GM10847 (cell line): ENCODE data around the gene DIRAS2.

Experiments
- POLR2A ChIP-seq: IDR thresholded peaks from 2 replicates; pipeline ENCODE4 v1.6.1; 2011; ENCODE audit not compliant: insufficient read length; ENCODE audit errors: extremely low read depth

The DIRAS2 gene

DNA sequence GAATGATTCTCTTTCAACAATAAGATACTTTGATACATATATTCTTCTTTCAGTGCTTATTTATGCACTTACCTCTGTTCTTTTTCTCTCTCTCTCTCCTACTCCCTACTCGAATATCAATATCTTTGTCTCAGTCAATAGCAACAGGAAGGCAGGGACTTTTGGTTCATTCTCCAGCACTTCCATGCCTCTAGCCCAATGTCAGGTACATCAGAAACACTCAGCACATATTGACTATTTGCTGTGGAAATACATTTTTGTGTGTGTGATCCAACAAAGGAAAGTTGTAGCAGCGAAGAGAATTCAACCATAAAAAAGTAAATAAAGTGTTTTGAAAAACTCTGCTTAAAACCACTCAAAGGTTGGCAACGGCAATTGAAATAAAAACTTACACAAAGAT, 12.6 kb downstream of the DIRAS2 start:
- no peak for TF ChIP-seq POLR2A

DNA sequence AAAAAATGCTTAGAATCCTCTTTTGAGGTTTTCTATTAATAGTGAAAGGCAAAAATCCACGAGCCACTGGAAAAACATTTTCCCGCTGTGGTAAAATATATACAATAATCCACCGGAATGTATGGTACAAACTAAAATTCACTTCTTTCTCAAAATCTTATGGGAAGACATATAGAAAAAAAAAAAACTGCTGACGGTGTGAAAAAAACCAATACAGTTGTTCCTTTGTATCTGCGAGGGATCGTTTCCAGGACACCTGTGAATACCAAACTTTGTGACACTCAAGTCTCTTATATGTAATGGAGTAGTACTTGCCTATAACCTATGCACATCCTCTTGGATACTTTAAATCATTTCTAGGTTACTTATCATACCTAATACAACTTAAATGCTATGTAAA, 13.3 kb downstream of the DIRAS2 start:
- TF ChIP-seq POLR2A = no peak

GRCh38 chr9:90616806-90617205, 25.8 kb downstream of the DIRAS2 start:
- TF ChIP-seq POLR2A = no peak

GRCh38 chr9:90613502-90613901, 29.1 kb downstream of the DIRAS2 start:
- TF ChIP-seq POLR2A = no peak

GRCh38 chr9:90612957-90613356, 29.7 kb downstream of the DIRAS2 start:
- TF ChIP-seq POLR2A = no peak

DNA sequence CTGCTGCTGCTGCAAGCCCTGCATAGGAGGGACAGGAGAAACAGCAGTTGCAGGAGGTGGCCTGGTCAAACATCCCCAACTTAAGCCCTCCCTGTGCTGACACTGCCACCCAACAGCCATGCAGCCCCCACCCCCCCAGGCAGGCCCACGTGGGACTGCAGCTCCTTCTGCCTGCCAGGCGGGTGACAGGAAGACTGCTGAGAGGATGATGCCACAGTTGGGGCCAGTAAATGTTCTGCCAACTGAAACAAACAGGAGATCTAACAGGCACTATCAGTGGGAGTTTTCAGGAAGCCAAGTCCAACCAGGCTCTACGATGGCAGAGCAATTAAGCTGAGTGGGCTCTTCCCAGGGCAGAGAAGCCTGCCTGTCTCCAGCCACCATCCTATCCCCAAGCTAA, 31.1 kb downstream of the DIRAS2 start:
- no peak for TF ChIP-seq POLR2A

DNA sequence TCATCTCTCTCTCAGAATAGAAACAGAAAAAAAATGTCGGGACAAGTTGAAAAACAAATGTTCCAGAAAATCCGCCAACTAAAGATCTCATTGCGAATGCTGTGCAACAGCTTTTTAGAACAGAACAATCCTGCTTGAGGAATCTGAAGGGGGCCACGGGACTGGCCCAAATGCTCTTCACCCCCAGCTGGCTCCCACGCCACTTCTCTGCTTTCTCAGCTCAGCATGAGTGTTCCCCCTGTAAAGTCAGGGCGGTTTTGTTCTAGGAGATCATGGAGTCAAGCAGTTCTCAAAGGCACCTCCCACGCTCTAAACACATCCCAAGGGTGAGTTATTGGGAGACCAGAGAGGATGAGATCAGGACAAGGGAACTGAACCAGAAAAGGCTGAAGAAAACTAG, 31.5 kb downstream of the DIRAS2 start:
- no peak for TF ChIP-seq POLR2A

GRCh38 chr9:90607701-90608516, 34.7 kb downstream of the DIRAS2 start:
- no peak for TF ChIP-seq POLR2A

- TF ChIP-seq POLR2A = no peak
Measured at GRCh38 chr9:90600029-90600428, 42.6 kb downstream of the DIRAS2 start.

- no peak for TF ChIP-seq POLR2A
Measured at GRCh38 chr9:90598191-90598590, 44.4 kb downstream of the DIRAS2 start.

- no peak for TF ChIP-seq POLR2A
Measured at GRCh38 chr9:90593646-90594045, 49.0 kb downstream of the DIRAS2 start.

- no peak for TF ChIP-seq POLR2A
Measured at GRCh38 chr9:90580576-90580975, 62.0 kb downstream of the DIRAS2 start.

DNA sequence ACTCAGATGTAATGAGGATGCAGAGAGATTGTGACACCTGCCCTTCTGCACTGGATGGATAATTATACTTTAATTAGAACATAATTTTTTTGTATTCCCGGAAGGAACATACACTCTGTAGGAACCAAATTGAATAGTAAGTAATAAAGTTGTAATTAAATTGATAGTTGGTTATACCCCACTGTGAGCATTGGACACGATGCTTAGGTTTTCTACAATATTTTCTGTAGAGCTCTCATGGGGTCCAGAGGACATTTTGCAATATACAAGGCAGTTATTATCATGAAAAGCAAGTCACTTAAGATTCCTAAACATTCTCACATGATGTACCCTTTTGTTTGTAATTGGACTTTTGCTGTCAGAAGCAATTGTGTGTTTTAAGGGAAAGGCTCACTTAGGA, 63.4 kb downstream of the DIRAS2 start:
- no peak for TF ChIP-seq POLR2A

DNA sequence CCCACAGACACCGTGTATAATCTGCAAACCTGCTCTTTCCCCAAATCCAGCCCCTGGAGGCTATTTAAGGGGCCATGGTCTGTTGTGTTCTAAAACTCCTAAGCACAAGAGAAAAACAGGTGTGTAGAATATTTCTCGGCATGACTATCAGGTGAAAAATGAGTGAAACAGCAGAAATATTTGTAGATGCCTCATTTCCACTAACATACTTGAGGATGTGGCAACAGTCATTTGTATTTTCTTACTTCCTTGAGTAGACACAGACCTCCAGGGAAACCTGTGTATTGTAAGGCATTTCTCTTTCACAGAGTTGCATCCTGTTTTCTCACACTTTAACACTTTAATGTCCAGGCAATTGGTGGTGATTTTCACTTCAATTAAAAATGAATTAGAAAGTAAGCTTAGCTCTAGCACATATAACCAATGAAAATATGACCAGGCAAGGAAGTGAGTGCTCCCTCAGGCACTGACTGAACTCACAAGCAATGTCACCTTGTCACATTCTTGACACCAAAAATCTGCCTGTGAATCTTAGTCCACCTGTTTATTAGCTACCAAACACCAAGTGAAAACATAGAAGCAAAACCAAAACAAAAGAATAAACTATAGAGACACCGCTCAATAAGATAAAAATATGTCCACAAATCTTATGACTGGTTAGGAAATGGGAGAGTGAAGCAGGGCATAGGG, 64.4 kb downstream of the DIRAS2 start:
- TF ChIP-seq POLR2A = no peak

DNA sequence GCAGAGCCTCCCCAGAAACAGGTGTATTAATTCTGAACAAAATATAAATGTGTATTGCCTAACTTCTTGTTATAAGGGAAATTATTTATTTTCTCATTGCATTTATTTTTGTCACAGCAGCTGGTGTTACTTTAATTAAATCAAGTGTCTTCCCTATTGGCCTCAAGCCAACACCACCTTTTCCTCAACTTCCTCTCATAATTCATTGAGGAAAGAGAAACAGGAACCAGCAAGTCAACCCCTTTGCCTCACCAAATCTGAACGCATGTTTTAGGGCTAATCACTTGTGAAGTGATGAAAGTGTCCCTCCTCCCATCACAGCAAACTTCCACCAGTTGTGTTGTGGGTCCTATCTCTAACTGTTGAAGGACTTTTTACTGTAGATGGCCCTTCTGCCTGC, 73.1 kb downstream of the DIRAS2 start:
- TF ChIP-seq POLR2A = no peak

DNA sequence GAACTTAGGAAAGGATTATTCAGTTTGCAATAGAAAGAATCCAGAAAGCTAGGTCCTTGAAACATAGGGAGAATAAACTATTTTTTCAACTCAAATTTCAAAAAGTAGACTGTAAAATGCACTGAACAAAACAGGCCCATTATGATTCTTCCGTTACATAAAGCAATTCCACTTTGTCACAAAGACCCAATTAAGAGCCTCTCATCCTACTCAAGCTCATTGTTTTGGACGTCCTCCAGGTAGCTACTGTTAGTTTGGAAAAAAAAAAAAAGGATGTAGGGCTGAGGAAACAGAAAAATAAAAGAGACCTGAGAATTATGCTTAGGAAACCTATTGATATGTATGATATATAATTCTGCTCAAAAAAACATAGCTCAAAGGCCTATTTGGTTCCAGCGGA, 74.0 kb downstream of the DIRAS2 start:
- TF ChIP-seq POLR2A = no peak

GRCh38 chr9:90562229-90562628, 80.4 kb downstream of the DIRAS2 start:
- no peak for TF ChIP-seq POLR2A
